Activated naive CD8-positive, alpha-beta T cell (primary cell): ENCODE measurements around the gene TPPP2.
"Not testable (repeated sequence)": the region's sequence is repeated elsewhere in the genome, so short reads cannot be mapped to it uniquely, and the experiment has no call there.

Experiments used
- H3K27ac Mint-ChIP-seq: one replicate; pipeline ENCODE4 v1.8.0; 2021; ENCODE audit warnings: mixed read lengths
- H3K27me3 Mint-ChIP-seq: one replicate; pipeline ENCODE4 v1.8.0; 2021; ENCODE audit warnings: mixed read lengths
- H3K36me3 Mint-ChIP-seq: one replicate; pipeline ENCODE4 v1.8.0; 2021; ENCODE audit warnings: mixed read lengths
- H3K4me1 Mint-ChIP-seq: one replicate; pipeline ENCODE4 v1.8.0; 2021; ENCODE audit warnings: low read depth, mixed read lengths
- H3K4me3 Mint-ChIP-seq: one replicate; pipeline ENCODE4 v1.8.0; 2021; ENCODE audit warnings: mild to moderate bottlenecking, mixed read lengths
- H3K9me3 Mint-ChIP-seq: one replicate; pipeline ENCODE4 v1.8.0; 2021; ENCODE audit warnings: low read depth, mixed read lengths

Gene TPPP2

DNA sequence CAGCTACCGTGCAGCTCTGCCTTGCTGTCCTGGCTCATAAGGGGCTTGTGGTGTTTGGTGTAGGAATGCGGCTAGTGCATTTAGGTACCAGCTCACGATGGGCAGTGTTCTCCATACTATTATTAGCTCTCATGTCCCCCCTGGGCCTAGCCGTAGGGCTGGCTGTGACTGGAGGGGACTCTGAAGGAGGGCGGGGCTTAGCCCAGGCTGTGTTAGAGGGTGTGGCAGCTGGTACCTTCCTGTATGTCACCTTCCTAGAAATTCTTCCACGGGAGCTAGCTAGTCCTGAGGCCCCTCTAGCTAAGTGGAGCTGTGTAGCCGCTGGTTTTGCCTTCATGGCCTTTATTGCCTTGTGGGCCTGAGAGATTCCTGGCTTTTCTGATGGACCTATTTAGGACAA lies 28.8 kb upstream of the TPPP2 start:
- H3K4me3 Mint-ChIP-seq, result no peak overlapping the region

DNA sequence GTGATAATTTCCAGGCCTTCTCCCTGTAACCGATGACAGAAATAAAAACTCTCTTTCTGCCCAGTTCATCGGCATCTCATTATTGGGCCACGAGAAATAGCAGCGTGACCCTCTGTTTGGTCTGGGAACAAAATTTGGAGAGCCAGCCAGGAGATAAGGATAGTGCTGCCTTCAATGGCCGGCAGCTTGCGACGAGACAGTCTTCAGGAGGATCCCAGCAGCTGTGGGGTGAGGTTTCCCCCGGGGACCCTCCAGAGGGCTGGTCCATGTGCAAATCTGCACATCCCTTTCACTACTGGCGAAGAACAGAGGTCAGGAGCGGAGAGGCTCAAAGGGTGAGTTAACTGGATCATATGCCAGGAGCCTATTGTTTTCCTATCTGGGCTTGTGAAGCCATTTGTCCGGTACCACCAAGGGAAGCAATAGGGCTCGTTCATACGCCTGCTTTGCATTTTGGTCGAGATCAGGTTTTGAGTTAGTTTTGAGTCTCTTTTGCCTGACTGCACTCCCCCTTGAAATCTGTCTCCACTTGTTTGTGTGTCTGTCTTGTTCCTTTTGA lies 26.1 kb upstream of the TPPP2 start:
- no peaks in the 10 kb centered on the region for H3K27me3 Mint-ChIP-seq
- H3K4me3 Mint-ChIP-seq, result no peak overlapping the region
- no peaks in the 10 kb centered on the region for H3K4me1 Mint-ChIP-seq
- no peaks in the 10 kb centered on the region for H3K9me3 Mint-ChIP-seq
- no peak overlapping the region for H3K27ac Mint-ChIP-seq
- H3K36me3 Mint-ChIP-seq, result no peaks in the 10 kb centered on the region

More for the DNA sequence above, 28.8 kb upstream of the TPPP2 start:
- no peaks in the 10 kb centered on the region for H3K36me3 Mint-ChIP-seq
- H3K4me1 Mint-ChIP-seq, result peaks cover 18% of the 10 kb centered on the region
- H3K27ac Mint-ChIP-seq, result no peak overlapping the region
- no peaks in the 10 kb centered on the region for H3K27me3 Mint-ChIP-seq
- H3K9me3 Mint-ChIP-seq, result no peaks in the 10 kb centered on the region

DNA sequence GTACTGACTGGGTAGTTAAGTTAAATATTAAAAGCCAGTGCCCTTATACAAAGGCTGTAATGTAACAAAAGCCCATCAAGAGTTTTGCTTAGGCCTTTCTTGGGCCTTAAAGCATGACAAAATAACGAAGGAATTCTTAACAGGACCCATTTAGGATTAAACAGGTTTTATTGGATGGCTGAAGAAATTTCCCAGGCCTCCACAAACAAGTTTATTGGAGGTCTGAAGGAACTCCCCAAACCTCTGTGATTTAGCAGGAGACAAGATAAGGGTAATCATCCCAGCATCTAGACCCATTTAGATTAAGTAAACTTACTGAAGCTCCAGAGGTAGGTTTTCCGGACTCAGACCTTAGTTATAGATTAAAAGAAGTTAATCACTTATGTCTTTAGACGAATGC lies 20.3 kb upstream of the TPPP2 start:
- H3K27me3 Mint-ChIP-seq, result peaks cover 13% of the 10 kb centered on the region
- H3K4me1 Mint-ChIP-seq, H3K9me3 Mint-ChIP-seq: not testable (repeated sequence)

DNA sequence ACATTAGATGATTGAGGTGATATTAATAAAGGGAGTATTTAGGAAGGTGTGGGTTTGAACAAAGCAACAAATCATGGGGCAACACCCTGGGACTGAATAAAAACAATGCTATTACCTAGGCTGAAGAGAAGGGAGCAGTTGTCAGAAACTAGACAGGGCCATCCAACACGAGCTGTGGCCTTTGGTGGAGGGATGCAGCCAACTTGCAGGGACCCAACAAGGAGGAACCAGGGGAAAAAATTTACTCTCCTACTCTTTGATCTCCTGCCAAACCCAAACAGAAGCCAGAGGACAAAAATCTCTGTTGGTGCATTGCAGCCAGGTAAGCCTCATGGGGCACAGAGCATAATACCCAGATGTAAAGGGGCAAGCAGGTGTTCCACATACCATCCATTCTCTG lies 18.9 kb upstream of the TPPP2 start:
- Mint-ChIP-seq H3K9me3 (no peaks in the 10 kb centered on the region), H3K27ac (no peak overlapping the region), H3K4me1 (no peaks in the 10 kb centered on the region), H3K27me3 (peaks cover 13% of the 10 kb centered on the region), H3K36me3 (no peaks in the 10 kb centered on the region), H3K4me3 (no peak overlapping the region)

More for the DNA sequence above, 20.3 kb upstream of the TPPP2 start:
- H3K4me3 Mint-ChIP-seq, H3K27ac Mint-ChIP-seq, H3K36me3 Mint-ChIP-seq: not testable (repeated sequence)

DNA sequence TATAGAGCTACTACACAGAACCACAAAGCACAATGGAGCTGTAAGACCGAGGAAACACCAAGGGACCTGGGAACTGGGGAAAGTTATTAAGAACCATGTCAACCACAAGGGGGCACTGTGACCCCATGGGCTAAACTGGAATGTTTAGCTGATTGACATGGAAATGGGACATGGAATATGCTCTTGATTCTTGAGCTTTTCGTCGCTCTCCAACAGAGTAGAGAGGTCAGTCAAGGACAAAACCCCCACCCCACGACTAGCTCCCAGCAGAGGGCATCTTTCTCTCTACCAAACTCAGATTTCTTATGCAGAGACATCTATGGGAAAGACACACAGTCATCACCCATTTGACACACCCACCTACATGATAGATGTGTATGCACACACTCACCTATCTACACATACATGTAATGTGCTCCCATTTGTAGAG lies 15.2 kb upstream of the TPPP2 start:
- Mint-ChIP-seq H3K27ac (no peak overlapping the region), H3K4me1 (no peaks in the 10 kb centered on the region), H3K9me3 (no peaks in the 10 kb centered on the region), H3K27me3 (peaks cover 13% of the 10 kb centered on the region), H3K4me3 (no peak overlapping the region), H3K36me3 (no peaks in the 10 kb centered on the region)

DNA sequence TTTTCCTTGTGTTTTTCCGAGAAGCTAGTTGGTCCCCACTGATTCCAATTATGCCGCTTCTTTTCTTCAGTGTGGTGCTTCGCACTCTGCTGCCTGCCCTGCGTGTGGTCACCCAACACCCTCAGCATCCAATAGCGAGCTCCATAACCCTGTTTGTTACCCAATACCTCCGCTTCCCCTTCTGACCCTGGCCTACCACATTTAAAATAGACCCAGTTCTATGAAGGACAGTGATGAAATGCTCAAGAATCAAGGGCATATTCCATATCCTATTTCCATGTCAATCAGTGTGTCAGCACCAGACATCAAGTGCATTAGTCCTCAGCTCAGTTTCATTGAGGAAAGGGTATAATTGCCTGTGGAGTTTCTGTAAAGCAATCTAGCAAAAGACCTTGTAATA lies 14.7 kb upstream of the TPPP2 start:
- H3K36me3 Mint-ChIP-seq, result no peaks in the 10 kb centered on the region
- H3K9me3 Mint-ChIP-seq, result no peaks in the 10 kb centered on the region
- no peak overlapping the region for H3K4me3 Mint-ChIP-seq
- H3K27ac Mint-ChIP-seq, result no peak overlapping the region
- H3K4me1 Mint-ChIP-seq, result no peaks in the 10 kb centered on the region
- H3K27me3 Mint-ChIP-seq, result peaks cover 13% of the 10 kb centered on the region

DNA sequence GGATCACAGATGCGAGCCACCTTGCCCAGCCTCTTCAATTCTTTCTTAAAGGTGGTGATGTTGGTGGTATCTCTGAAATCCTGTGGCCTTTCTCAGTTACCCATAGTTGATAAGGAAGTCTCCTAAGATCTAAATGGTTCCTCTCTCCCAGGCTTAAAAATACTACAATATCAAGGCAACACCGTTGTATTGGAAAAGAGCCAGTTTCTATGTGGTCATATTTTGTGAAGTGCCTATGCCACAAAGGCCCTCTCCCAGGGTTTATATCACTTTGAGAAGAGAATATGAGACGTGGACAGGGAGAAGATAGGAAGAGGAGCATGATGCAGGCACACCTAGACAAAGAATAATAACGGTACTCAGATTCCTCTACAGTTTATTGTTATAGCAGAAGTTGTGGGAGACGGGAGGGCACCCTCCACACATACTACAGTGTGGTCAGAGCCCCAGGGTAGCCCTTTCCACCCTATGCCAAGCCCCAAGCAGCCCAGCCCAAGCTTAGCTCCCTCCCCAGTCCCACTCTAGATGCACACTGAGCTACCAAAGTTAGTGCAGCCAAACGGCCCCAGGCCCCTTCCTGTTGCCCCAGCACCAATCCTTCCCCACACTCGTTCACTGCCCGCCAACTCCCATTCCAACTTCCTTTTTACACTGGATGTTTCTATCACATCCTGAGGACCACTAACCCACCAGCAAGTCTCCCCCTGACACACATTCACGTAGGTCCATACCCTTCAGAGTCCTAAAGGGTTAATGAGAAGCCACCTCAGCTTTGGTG lies 13.4 kb upstream of the TPPP2 start:
- Mint-ChIP-seq H3K4me1 (no peaks in the 10 kb centered on the region), H3K27me3 (peaks cover 11% of the 10 kb centered on the region), H3K36me3 (no peaks in the 10 kb centered on the region), H3K9me3 (no peaks in the 10 kb centered on the region), H3K27ac (no peak overlapping the region), H3K4me3 (no peak overlapping the region)

DNA sequence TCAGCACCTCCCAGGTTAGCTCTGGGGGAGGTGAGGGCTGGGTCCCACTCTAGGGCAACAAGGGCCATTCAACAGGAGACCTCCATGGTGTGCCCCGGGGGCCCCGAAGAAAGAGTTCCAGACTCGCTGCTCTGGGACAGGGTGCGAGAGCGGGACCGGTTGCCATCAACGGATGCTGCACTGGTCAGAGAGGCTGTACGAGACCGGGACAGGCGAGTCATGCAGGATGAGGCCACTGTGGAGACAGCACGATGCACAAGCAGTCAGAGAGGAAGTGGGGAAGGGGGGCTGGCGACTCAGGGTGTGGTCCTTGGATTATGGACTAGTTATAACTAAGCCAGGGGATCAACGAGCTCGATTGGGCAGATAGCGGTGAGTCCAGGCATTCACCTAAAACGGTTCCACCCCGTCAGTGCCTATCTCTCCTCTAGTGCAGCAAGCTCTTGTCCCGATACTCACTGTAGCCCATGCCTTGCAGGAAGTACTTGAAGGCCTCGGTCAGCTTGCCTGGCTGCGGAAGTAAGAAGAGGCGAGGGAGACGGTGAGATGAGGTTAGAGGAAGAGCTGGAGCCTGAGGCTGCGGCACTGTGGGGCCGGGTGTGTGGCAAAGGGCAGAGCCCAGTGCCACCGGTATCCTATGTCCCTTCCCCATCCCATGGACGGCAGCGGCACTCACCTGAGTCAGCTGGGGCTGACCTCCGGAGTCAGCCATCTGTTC lies 12.3 kb upstream of the TPPP2 start:
- H3K36me3 Mint-ChIP-seq, result no peaks in the 10 kb centered on the region
- H3K9me3 Mint-ChIP-seq, result no peaks in the 10 kb centered on the region
- H3K4me1 Mint-ChIP-seq, result no peaks in the 10 kb centered on the region
- H3K27ac Mint-ChIP-seq, result no peak overlapping the region
- H3K4me3 Mint-ChIP-seq, result no peak overlapping the region
- H3K27me3 Mint-ChIP-seq, result peaks cover 4% of the 10 kb centered on the region

DNA sequence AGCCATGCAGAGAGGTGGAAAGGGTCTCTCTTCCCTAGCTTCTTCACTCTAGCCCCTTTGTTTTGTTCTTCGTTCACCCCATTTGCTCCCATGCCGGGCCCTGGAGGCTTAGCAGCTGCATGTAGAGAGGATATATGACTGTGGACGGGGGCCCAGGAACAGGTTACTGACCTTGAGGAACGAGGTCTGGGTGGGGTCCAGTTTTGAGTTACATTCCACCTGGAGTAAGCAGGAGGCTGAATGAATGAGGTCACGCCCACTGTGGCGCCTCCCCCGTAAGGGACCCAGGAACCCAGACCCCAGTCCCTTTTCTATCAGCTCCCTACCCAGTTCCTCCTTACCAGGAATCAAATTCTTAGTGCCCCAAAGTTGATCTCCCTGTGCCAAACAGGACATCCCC lies 11.7 kb upstream of the TPPP2 start:
- Mint-ChIP-seq H3K27ac (no peak overlapping the region), H3K27me3 (no peaks in the 10 kb centered on the region), H3K4me1 (peaks cover 3% of the 10 kb centered on the region)

DNA sequence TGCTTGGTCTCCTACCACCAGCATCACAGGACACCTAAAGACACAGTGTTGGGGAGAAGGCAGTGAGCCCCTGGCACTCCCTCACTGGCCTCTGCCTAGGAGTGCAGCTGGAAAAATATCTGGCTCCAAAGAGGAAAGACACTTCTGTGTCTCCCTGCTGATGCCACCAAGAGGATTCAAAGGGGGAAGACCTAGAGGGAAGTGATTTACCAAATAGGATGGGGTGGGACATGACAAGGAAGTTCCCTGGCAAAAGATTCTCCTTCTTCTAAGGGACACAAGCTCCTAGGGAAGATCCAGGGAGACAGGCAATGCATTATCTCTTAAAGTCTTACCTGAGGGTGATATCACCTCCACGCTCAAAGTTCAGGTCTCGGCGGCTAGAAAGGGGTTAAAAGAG lies 11.2 kb upstream of the TPPP2 start:
- H3K36me3 Mint-ChIP-seq, result no peaks in the 10 kb centered on the region
- no peak overlapping the region for H3K27ac Mint-ChIP-seq
- no peaks in the 10 kb centered on the region for H3K27me3 Mint-ChIP-seq
- no peak overlapping the region for H3K4me3 Mint-ChIP-seq
- H3K4me1 Mint-ChIP-seq, result peaks cover 8% of the 10 kb centered on the region
- no peaks in the 10 kb centered on the region for H3K9me3 Mint-ChIP-seq

More for the DNA sequence above, 11.7 kb upstream of the TPPP2 start:
- Mint-ChIP-seq H3K36me3 (no peaks in the 10 kb centered on the region), H3K9me3 (no peaks in the 10 kb centered on the region), H3K4me3 (no peak overlapping the region)

DNA sequence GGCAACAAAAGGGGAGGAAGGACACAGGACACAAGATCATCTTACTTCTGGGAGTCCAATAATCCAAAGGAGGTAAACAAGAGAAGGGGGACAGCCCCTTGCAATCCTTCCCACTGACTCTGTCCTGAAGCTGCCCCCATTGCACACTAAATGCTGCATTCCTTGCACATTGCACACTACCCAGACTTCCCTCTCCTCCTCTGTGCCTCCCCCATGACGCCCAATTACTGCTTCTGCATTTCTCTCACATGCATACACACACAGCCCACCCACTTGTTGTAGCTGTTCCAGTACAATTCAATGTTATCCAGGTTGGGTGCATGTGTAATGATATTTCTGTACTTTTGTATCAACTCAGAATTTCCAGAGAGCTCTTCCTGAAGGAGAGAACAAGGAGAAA lies 10.7 kb upstream of the TPPP2 start:
- H3K27ac Mint-ChIP-seq, result no peak overlapping the region
- peaks cover 14% of the 10 kb centered on the region for H3K4me1 Mint-ChIP-seq
- no peaks in the 10 kb centered on the region for H3K36me3 Mint-ChIP-seq
- H3K9me3 Mint-ChIP-seq, result no peaks in the 10 kb centered on the region
- no peaks in the 10 kb centered on the region for H3K27me3 Mint-ChIP-seq
- no peak overlapping the region for H3K4me3 Mint-ChIP-seq

DNA sequence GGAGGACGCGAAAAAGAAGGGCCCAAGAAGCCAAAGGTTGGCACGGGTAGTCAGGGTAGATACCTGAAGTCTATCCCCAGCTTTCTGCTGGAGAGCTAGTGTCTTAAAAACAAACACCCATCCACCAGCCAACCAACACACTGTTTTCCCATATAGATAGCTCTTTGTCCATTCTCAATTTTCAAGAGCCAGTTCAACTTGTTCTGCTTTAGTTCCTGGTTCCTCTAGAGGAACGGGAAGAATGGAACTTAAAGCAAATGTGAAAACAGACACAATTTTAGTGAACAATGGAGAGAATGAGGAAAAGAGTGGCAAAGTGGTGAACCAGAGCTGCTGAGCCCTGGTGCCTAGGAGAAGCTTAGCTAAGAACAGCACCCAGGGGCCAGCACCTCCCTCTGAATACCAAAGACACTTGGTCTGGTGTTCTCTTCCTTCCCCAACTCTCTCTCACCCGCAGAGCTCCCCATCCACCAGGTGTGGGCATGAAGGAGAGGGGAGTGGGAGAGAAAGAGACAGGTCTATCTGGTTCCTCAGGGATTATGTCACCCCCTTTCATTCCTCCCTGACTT lies 9.0 kb upstream of the TPPP2 start:
- peaks cover 17% of the 10 kb centered on the region for H3K4me1 Mint-ChIP-seq

DNA sequence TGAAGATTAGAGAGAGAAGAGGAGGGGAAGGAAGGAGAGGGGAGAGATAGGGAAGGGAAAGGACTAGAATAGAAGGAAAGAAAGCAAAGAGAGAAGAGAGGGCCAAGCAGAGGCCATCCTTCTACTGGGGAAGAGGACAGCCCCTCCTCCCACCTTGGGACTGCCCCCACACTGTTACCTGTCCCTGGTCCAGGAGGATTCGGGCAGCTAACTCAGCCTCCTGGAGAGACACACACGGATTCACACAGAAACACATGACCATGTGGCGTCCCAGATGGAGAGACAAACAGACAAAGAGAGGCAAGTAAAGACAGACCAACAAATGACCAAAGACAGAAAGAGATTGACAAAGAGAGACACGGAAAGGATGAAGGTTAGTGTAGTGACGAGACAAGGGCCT lies 7.3 kb upstream of the TPPP2 start:
- H3K36me3 Mint-ChIP-seq, result no peaks in the 10 kb centered on the region
- peak overlapping the region; percentile 89 for H3K4me3 Mint-ChIP-seq
- no peaks in the 10 kb centered on the region for H3K27me3 Mint-ChIP-seq
- H3K9me3 Mint-ChIP-seq, result no peaks in the 10 kb centered on the region
- H3K27ac Mint-ChIP-seq, result no peak overlapping the region
- peaks cover 19% of the 10 kb centered on the region for H3K4me1 Mint-ChIP-seq

More for the DNA sequence above, 9.0 kb upstream of the TPPP2 start:
- Mint-ChIP-seq H3K27me3 (no peaks in the 10 kb centered on the region), H3K9me3 (no peaks in the 10 kb centered on the region), H3K27ac (no peak overlapping the region), H3K36me3 (no peaks in the 10 kb centered on the region), H3K4me3 (no peak overlapping the region)

DNA sequence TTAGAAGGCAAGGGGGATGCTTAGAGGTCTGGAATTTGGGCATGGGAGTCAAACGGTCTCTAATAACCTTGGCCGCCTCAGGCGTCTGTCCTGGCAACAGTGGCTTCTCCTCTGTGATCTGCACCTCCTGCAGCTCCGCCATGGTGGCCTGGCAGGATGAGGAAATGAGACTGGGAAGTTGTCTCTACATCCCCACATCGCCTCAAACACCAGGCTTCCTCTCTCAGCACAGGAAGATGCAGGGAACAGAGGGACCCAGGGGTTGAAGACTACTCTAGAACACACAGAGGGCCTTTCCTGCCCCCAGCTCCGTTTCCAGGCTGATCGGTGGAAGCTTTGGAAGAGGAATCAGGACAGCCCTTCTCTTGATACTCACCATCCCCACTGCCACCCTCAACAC lies 6.8 kb upstream of the TPPP2 start:
- H3K4me3 Mint-ChIP-seq, result peak overlapping the region; percentile 89
- no peak overlapping the region for H3K27ac Mint-ChIP-seq
- H3K27me3 Mint-ChIP-seq, result no peaks in the 10 kb centered on the region

More for the DNA sequence above, 6.8 kb upstream of the TPPP2 start:
- peaks cover 19% of the 10 kb centered on the region for H3K4me1 Mint-ChIP-seq
- H3K36me3 Mint-ChIP-seq, result no peaks in the 10 kb centered on the region
- H3K9me3 Mint-ChIP-seq, result no peaks in the 10 kb centered on the region
